Stimulated activated CD4-positive, alpha-beta T cell treated with anti-CD3 and anti-CD28 coated beads, Interleukin-4, amount 100 ng/mL, for 48 hours (primary cell): ENCODE measurements around the gene TM7SF2.

Experiments used
- DNase-seq, 2 donors: peaks; one replicate each; pipeline ENCODE4 v3.0.0-alpha.2; 2020; ENCODE audit warnings: low read depth in 2 of 2

TM7SF2 gene

DNA sequence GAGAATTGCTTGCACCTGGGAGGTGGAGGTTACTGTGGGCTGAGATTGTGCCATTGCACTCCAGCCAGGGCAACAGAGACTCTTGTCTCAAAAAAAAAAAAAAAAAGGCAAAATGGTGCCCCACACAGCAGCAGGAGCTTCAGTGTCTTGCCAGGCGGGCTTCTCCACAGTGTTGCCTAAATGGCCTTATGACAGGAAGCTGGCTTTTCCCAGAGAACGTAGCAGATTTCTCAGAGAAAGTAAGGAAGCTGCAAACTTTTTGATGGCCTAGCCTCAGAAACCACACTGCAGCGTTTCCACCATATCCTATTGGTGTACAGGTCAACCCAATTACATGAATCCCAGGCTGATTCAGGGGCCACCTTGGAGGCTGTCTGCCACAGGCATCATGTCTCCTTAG lies 45.7 kb downstream of the TM7SF2 start:
- no peak for DNase-seq

DNA sequence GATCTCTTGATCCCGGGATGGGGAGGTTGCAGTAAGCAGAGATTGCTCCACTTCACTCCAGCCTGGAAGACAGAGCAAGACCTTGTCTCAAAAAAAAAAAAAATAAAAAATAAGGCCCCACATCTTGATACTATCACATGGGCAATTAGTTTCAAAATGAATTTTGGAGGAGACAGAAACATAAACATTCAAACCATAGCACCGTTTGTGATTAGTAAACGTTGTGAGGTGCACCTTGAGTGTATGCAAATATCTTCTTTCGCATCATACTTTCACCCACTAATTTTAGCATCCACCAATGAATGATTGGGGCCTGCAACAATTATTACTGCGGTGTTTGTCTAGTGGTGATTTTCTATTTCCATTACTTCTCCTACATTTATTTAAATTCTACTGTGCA lies 47.3 kb downstream of the TM7SF2 start:
- no peak for DNase-seq

GRCh38 chr11:65160643-65161042 lies 49.0 kb downstream of the TM7SF2 start:
- DNase-seq = no peak

- DNase-seq = no peak
These were observed 52.0 kb downstream of the TM7SF2 start for GRCh38 chr11:65163684-65164083.
